Activated T-helper 17 cell treated with anti-CD3 and anti-CD28 coated beads, Interleukin-2, amount 50 U/mL, for 72 hours (primary cell): ENCODE data around the gene HAVCR1. TPM values are rescaled to one million over a fixed set of nuclear protein-coding genes. Genes with fewer than 3 reads are reported as not detected.

ENCODE experiments used
- ATAC-seq: fragments of 150-1000 bp; cut with Tn5 transposase; replicated peaks from 2 replicates; pipeline ENCODE4 v1.10.0; 2021; ENCODE audit warnings: mild to moderate bottlenecking, moderate library complexity
- H3K27ac Mint-ChIP-seq: one replicate; pipeline ENCODE4 v1.8.0; 2022; ENCODE audit warnings: mixed read lengths
- H3K27me3 Mint-ChIP-seq: one replicate; pipeline ENCODE4 v1.8.0; 2022; ENCODE audit warnings: mixed read lengths
- H3K36me3 Mint-ChIP-seq: one replicate; pipeline ENCODE4 v1.8.0; 2022; ENCODE audit warnings: low read depth, mild to moderate bottlenecking, mixed read lengths
- H3K4me1 Mint-ChIP-seq: one replicate; pipeline ENCODE4 v1.8.0; 2022; ENCODE audit warnings: mixed read lengths
- H3K4me3 Mint-ChIP-seq: one replicate; pipeline ENCODE4 v1.8.0; 2022; ENCODE audit warnings: mild to moderate bottlenecking, mixed read lengths
- H3K9me3 Mint-ChIP-seq: one replicate; pipeline ENCODE4 v1.8.0; 2022; ENCODE audit warnings: mixed read lengths
- total RNA-seq, 2 donors: library from RNA; stranded (reverse); gene quantifications; one replicate each; pipeline ENCODE4 v1.2.3, GENCODE V29; 2022

HAVCR1 gene
- total RNA-seq, 2 donors from 2014 or later, result 1.5 TPM; not detected in 1

DNA sequence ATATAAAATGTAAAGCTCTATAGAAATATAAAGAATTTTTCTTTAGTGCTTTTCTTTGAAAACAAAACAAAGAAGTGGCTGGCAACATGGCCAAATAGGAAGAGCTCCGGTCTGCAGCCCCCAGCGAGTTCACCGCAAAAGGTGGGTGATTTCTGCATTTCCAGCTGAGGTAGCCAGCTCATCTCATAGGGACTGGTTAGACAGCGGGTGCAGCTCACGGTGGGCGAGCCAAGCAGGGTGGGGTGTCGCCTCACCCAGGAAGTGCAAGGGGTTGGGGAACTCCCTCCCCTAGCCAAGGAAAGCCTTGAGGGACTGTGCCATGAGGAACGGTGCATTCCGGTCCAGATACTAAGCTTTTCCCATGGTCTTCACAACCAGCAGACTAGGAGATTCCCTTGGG, 74.9 kb downstream of the HAVCR1 start:
- no peaks in the 10 kb centered on the region for H3K9me3 Mint-ChIP-seq
- no peaks in the 10 kb centered on the region for H3K4me1 Mint-ChIP-seq
- no peak overlapping the region for H3K4me3 Mint-ChIP-seq
- ATAC-seq, result no peak
- peaks cover 8% of the 10 kb centered on the region for H3K27me3 Mint-ChIP-seq
- H3K36me3 Mint-ChIP-seq, result no peaks in the 10 kb centered on the region
- no peak overlapping the region for H3K27ac Mint-ChIP-seq

DNA sequence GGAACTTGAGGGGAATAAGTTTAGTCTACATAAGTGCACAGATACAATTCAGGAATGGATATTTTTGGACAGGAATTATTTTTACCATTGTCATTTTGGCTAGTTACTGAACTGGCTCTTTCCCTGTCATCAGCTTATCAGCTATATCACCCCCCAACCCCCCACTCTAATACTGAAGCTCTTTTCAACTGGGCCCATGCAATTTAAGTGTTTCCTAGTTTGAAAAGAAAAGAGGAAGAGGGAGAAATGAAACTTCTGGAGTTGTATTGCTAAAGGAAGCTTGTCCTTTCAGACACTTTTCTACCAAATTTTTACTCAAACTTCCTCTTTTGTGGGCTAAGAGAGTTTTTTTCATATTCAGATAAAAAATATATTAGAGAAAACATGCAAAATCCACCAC, 77.4 kb downstream of the HAVCR1 start:
- Mint-ChIP-seq H3K4me3 (no peak overlapping the region), H3K36me3 (no peaks in the 10 kb centered on the region), H3K4me1 (no peaks in the 10 kb centered on the region), H3K27ac (no peak overlapping the region), H3K9me3 (no peaks in the 10 kb centered on the region), H3K27me3 (peaks cover 8% of the 10 kb centered on the region)
- no peak for ATAC-seq

Other genes with a start within 250 kb of the HAVCR1 start
- under 1 TPM; 0.30 to 0.64 TPM for gene PPP1R2B, start 208.8 kb downstream of the HAVCR1 start, total RNA-seq
- 1 to 10 TPM in 1 of 2 donors, under 1 TPM in 1; 0.67 to 1.3 TPM for gene TIMD4, start 95.9 kb downstream of the HAVCR1 start, total RNA-seq
- gene HAVCR2, start 49.9 kb upstream of the HAVCR1 start, total RNA-seq, result 10 to 100 TPM; 35.4 to 46.9 TPM
- 10 to 100 TPM in 1 of 2 donors, 1 to 10 TPM in 1; 9.3 to 20.3 TPM for gene MED7, start 83.7 kb upstream of the HAVCR1 start, total RNA-seq
- gene GARIN3, start 107.1 kb upstream of the HAVCR1 start, total RNA-seq, result under 1 TPM; 0.09 to 0.85 TPM
- gene ITK, start 121.7 kb upstream of the HAVCR1 start, total RNA-seq, result 100 to 1,000 TPM; 144 to 277 TPM
- gene CYFIP2, start 207.0 kb upstream of the HAVCR1 start, total RNA-seq, result 100 to 1,000 TPM; 269 to 291 TPM